RKO (cell line): ENCODE results near the gene MED16.
"Not testable (repeated sequence)": the region's sequence is repeated elsewhere in the genome, so short reads cannot be mapped to it uniquely, and the experiment has no call there.

Experiments used
- DNase-seq: peaks from one replicate; pipeline ENCODE4 v3.0.0-alpha.2; 2016; ENCODE audit warnings: low spot score

MED16 gene

DNA sequence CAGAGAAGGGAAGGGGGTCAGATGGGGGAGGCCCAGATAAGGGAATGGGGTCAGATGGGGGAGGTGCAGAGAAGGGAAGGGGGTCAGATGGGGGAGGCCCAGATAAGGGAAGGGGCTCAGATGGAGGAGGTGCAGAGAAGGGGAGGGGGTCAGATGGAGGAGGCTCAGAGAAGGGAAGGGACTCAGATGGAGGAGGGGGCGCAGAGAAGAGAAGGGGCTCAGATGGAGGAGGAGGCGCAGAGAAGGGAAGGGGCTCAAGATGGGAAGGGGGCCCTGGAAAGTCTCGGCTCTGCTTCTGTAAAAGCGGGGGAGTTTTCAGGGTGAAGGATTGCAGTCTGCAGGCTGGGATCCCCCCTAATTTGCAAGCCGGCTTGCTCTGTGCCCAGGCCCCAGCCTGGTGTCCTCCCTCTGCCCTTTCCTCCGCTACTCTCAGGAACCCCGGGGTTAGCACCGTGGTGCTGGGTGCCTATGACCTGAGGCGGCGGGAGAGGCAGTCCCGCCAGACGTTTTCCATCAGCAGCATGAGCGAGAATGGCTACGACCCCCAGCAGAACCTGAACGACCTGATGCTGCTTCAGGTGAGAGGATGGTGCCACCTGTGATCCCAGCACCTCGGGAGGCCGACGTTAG lies 63.7 kb downstream of the MED16 start:
- no peak for DNase-seq

DNA sequence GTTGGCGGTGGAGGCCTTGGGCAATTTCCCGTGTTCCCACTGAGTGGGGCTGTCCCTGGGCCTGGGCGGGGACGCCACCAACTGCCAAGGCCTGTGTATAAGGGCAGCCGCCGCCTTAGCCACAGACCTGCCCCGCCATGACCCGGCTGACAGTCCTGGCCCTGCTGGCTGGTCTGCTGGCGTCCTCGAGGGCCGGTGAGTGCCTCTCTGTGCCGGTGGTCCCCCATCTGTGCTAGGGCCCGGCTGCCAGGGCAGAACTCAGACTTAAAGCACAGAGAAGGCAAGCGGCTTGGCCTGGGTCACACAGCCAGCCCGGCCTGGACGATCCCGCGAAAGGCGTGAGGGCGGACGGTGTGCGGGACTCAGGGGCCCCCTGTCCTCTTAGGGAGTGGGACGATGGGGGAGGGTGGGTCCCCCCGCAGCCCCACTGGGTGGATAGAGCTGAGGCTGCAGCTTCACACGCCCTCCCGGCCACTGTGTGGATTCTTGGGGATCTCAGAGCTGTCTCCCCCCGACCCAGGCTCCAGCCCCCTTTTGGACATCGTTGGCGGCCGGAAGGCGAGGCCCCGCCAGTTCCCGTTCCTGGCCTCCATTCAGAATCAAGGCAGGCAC lies 65.2 kb downstream of the MED16 start, which contains the start of gene AZU1:
Gene AZU1, plus strand, starts transcription at position 128 of the 612 bp plus-strand sequence. Its CDS starts 10 bp downstream, at position 138.
- no peak for DNase-seq

DNA sequence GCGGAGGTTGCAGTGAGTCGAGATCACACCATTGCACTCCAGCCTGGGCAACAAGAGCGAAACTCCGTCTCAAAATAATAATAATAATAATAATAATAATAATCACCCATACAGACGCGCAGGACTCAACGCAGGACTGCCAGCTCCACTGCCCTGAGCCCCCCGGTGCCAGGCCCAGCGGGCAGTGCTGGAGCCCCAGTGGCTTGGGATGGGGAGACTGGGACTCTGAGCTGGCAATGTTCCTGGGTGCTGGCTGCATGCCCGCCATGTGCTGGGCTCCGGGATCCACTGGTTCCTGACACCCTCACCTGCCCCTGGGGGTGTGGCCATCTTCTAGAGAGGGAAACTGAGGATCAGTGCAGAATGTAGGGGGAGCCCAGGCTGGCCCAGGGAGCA lies 65.7 kb downstream of the MED16 start:
- no peak for DNase-seq

DNA sequence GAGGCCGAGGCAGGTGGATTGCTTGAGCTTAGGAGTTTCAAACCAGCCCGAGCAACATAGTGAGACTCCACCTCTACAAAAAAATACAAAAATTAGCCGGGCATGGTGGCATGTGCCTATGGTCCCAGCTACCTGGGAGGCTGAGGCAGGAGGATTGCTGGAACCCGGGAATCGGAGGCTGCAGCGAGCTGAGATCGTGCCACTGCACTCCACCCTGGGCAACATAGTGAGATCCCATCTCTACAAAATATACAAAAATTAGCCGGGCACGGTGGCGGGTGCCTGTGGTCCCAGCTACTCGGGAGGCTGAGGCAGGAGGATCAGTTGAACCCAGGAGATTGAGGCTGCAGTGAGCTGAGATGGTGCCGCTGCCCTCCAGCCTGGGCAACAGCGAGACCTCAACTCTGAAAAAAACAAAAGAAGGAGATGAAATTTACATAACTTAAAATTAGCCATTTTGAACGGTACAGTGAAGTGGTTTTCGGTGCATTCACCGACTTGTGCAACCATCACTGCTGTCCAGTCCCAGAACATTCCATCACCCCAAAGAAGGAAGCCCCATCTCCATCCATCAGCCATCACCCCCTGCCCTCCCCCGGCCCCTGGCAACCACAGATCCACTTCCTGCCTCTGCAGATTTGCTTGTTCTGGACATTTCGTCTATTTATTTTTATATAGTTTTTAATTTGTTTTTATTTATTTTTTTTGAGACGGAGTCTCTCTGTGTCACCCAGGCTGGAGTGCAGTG lies 66.9 kb downstream of the MED16 start:
- no peak for DNase-seq

DNA sequence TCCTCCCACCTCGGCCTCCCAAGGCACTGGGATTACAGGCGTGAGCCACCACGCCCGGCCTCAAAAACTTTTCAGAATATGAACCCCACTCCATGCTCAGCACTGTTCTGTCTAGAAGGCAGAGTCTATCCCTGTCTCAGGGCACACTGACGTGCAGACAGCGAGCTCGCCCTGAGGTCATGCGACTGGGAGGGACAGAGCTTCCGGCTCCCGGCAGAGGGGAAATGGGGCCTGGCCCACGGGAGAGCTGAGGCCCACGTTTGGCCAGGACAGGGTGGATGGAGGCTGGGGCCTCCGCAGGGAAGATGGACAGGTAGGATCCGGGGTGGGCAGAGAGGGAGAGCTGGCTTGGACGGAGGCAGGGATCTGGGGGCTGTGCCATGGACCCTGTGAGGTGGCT lies 68.1 kb downstream of the MED16 start:
- DNase-seq = no peak

DNA sequence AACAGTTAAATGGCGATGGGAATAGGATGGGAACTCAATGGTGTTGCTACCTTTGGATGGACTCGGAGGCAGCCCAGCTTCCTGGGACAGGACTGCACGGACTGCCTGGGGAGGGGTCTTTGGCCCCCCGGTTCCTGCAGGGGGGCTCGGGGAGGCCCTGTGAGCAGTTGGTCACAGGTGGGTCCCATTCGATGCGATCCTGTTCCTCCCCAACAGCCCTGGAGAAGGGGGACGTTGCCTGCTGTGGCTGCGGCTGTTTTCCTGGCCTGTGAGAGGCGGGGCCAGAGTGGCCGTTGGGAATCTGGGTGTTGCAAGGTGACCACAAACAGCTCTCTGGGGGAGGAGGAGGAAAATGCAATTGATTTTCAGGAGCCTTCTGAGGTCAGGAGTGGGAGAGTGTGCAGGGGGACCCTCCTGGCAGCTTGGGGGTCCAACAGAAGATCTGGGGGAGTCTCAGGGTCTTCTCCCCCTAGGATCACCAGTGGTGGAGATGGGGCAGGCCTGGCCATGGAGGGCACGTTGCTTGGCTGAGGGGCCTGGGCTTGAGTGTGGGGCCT lies 69.3 kb downstream of the MED16 start:
- no peak for DNase-seq

DNA sequence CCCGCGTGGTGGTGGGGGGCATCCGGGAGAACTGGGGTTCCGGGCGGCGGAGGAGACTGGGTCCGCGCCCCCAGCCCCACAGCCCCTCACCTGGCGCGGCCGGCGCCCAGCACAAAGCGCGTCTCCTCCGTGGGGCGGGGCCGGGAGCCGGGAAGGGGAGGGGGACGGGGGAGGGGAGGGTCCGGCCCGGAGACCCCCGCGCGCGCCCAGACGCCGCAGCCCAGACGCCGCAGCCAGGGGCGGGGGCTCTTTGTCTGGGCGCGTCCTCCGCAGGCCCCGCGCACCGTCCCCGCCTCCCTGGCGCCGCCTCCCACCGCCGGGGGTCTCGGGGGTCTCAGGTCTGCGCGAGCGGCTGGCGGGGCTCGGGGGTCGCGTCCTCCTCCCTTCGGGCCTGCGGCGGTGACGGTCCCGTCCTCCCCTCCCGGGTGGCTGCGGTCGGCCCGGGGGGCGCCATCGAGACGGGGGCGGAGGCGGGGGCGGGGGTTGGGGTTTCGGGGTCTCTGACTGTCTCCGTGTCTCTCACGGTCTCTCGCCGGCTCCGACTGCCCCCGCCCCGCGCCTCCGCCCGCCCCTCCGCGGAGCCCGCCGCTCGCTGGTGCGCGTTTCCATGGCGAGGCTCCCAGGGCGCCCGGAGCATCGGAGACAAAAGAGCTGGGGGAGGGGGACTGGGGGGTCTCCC lies 71.0 kb downstream of the MED16 start, which contains the start of gene PLPPR3:
Gene PLPPR3, minus strand, starts transcription at position 131 of the 679 bp plus-strand sequence. CDS start 396 bp downstream, outside the sequence.
- DNase-seq = no peak

DNA sequence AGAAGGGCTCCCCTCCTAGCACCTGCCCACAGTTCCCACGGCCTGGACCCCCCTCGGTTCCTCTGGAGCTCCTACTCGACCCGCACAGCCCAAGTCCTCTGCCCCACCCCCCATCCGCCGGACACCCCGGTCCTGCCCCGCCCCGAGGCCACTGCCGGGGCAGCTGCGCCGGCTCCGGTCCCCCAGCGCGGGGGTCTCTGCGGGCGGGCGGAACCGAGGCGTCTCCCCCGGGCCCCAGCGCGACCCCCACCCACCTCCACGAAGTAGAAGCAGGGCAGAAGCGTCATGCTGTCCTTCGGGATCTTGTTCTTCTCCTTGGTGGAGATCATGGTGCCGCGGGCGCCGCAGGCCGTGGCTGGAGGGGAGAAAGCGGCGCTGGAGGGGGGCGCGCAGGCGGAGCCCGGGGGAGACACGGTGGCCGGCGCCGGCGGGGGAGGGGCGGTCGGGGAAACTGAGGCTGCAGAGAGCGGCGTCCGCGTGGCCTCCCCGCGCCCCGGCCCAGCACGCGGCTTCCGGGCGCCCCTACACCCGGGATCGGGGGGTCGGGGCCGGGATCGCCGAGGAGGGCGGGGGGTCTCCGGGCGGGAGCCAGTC lies 71.7 kb downstream of the MED16 start:
- no peak for DNase-seq

DNA sequence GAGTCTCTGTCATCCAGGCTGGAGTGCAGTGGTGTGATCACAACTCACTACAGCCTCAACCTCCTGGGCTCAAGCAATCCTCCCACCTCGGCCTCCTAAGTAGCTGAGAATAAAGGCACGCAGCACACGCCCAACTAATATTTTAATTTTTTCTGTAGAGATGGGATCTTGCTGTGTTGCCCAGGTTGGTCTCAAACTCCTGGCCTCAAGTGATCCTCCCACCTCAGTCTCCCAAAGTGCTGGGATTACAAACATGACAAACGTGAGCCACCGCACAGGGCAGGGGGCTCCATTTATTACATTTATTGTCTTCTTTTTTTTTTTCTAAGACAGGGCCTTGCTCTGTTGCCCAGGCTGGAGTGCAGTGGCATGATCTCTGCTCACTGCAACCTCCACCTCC lies 72.8 kb downstream of the MED16 start:
- DNase-seq = not testable (repeated sequence)
